Activated naive CD4-positive, alpha-beta T cell treated with anti-CD3 and anti-CD28 coated beads, Interleukin-2, amount 10 ng/mL, durations not matched to agents 5 hours and 36 hours (primary cell): ENCODE data around the gene SRRD. TPM values are rescaled to one million over a fixed set of nuclear protein-coding genes. Genes with fewer than 3 reads are reported as not detected.

Experiments used
- total RNA-seq, 2 experiments: library from RNA; stranded (reverse); gene quantifications; one replicate each; pipeline ENCODE4 v1.2.3, GENCODE V29; 2021

The SRRD gene, protein sequence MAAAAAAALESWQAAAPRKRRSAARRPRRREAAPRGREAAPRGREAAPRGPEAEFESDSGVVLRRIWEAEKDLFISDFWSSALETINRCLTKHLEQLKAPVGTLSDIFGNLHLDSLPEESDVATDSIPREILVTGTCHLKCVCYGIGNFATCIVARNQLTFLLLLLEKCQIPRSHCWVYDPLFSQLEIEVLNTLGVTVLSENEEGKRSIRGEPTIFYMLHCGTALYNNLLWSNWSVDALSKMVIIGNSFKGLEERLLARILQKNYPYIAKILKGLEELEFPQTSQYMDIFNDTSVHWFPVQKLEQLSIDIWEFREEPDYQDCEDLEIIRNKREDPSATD
- total RNA-seq, result 10 to 100 TPM; 14.7 to 18.0 TPM

DNA sequence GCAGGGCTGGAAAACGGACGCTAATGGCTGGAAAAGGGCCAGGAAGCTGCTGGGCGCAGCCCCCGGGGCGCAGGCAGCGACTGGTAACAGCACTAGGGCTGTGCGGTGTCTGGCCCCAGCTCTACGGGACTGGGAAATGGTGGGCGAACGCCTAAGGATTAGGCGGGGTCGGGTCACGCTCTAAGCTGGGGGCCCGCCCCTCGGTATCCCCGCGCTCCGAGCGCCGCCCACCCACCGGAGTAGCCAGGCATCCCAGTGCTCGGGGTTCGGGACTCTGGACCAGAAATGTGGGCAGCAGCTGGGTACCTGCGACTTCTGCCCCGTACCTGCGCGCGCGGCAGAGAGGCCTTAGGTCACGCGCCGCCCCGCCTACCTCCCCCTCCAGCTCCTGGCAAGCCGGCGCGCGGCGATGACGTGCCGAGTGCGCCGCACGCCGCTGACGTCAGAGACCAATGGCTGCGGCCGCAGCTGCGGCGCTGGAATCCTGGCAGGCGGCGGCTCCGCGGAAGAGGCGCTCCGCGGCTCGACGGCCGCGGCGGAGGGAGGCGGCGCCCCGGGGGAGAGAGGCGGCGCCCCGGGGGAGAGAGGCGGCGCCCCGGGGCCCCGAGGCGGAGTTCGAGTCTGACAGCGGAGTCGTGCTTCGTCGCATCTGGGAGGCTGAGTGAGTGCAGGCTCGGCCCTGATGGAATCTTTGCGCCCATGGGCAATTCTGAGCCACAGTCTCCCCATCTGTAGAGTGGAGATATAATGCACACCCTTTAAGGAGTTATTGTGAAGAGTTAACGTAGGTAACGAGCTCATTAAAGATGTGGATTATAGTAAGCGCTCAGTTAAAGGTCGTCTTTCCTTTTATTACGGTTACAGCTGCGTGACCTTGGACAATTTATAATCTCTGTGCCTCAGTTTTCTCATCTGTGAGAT is at the start of gene SRRD, which contains the start of gene HPS4:
SRRD (plus strand) TSS at position 439 of the 921 bp plus-strand sequence; CDS start at position 453, 14 bp downstream.
HPS4 (minus strand) TSS at position 345 of the 921 bp plus-strand sequence. CDS start 2,021 bp downstream, outside the sequence.

DNA sequence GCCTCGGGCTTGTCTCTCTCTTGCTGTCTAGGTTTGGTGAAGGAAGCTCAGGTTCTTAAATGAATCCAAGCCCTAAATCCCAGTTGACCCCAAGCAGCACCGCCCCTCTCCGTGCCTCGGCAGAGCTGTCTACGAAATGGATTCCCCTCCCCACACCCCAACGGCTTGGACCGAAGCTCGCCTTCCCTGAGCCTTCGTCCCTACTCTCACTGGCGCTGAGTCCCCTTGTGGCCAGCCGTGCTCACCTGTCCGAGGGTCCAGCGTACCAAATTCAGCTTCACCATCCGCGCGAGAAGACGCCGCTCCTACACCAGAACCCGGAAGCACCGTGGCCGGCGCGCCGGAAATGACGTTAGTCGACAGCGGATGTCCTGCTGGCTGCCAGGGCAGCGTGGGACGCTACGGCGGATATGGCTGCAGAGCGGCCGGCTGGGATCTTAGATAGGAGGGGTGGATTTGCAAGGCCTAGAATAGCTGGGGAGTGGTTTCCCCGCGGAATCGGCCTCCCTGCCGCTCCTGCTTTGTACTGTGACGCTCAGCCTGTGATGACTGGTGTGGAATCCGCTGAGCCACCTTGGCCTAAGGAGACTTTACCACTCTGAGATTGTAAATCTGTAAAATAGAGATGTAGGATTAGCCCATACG is 28.6 kb downstream of the SRRD start, which contains the start of gene TFIP11:
TFIP11 (minus strand) TSS at position 325 of the 645 bp plus-strand sequence. CDS start 2,201 bp downstream, outside the sequence.

Other genes starting within 250 kb of the SRRD start
- 1 to 10 TPM; 8.6 to 8.8 TPM for gene ASPHD2, start 54.6 kb upstream of the SRRD start, total RNA-seq
- gene HPS4, start 94 bp upstream of the SRRD start, total RNA-seq, result 10 to 100 TPM; 33.3 to 35.1 TPM
- 10 to 100 TPM; 50.0 to 52.8 TPM for gene TFIP11, start 28.6 kb downstream of the SRRD start, total RNA-seq
- gene TPST2, start 106.3 kb downstream of the SRRD start, total RNA-seq, result 10 to 100 TPM; 30.7 to 31.3 TPM
- gene CRYBB1, start 134.2 kb downstream of the SRRD start, total RNA-seq, result not detected
- gene CRYBA4, start 138.1 kb downstream of the SRRD start, total RNA-seq, result not detected
- 10 to 100 TPM; 72.7 to 82.3 TPM for gene MIAT, start 173.7 kb downstream of the SRRD start, total RNA-seq